Vagina (tissue), 2 donors: ENCODE data around the gene SCARB2.

Experiments
- CTCF ChIP-seq, 3 experiments: fragments of 450-650 bp in 2 of 3; fragments of 200-600 bp in 1 of 3; sonication (generic) in 1 of 3; IDR thresholded peaks; one replicate each; pipeline ENCODE4 v1.5.1; 2017 to 2019; ENCODE audit warnings: antibody characterized with exemption in 3 of 3, mild to moderate bottlenecking in 2 of 3, moderate library complexity in 2 of 3
- POLR2A ChIP-seq, 2 donors: fragments of 450-650 bp; IDR thresholded peaks; one replicate each; pipeline ENCODE4 v1.6.1; 2017; ENCODE audit warnings: antibody characterized with exemption in 2 of 2, mild to moderate bottlenecking in 2 of 2, moderate library complexity in 2 of 2

GRCh38 chr4:76226418-76226817 lies 12.8 kb upstream of the SCARB2 start:
- TF ChIP-seq CTCF (IDR thresholded peaks at IDR 0.05) (no peak), POLR2A (IDR thresholded peaks at IDR 0.05) (no peak)
